ENCODE results near the gene PBX4.

Gene PBX4

GRCh38 chr19:19540064-19540714, 78.3 kb downstream of the PBX4 start:
- Histone ChIP-seq H3K36me3 (ENCODE audit: control insufficient read depth, insufficient read depth, low read length) (no peaks in the 10 kb centered on the region; the same call in 1 of the 2 replicates), H3K4me3 (replicated peaks; ENCODE audit: low read depth, low read length) (no peak overlapping the region), H3K27me3 (replicated peaks; ENCODE audit: control insufficient read depth, insufficient read depth, low read length) (no peaks in the 10 kb centered on the region)
- DNase-seq (ENCODE audit: extremely low read depth, insufficient read length), result peak; percentile 82
- TF ChIP-seq, protein P1, sequence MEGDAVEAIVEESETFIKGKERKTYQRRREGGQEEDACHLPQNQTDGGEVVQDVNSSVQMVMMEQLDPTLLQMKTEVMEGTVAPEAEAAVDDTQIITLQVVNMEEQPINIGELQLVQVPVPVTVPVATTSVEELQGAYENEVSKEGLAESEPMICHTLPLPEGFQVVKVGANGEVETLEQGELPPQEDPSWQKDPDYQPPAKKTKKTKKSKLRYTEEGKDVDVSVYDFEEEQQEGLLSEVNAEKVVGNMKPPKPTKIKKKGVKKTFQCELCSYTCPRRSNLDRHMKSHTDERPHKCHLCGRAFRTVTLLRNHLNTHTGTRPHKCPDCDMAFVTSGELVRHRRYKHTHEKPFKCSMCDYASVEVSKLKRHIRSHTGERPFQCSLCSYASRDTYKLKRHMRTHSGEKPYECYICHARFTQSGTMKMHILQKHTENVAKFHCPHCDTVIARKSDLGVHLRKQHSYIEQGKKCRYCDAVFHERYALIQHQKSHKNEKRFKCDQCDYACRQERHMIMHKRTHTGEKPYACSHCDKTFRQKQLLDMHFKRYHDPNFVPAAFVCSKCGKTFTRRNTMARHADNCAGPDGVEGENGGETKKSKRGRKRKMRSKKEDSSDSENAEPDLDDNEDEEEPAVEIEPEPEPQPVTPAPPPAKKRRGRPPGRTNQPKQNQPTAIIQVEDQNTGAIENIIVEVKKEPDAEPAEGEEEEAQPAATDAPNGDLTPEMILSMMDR (IDR thresholded peaks at IDR 0.05; ENCODE audit: insufficient read depth, low read length, poor library complexity, severe bottlenecking), result no peak

DNA sequence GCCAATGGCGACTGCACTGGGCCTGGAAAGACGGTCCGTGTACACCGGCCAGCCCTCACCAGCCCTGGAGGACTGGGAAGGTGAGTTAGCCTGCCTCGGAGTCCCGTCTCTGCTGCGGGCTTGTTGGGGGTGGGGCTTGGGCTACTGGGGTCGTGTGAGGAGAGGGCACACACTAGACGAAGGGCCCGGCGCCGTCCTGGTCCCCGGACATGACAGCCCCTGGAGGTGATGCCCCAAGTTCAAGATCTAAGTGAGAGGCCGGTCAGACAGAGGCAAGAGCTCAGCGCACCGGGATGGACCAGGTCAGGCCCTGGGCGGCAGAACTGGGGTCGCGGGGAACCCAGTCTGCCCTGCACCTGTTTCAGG, 78.8 kb downstream of the PBX4 start:
- TF ChIP-seq, protein P1 (IDR thresholded peaks at IDR 0.05; ENCODE audit: insufficient read depth, low read length, poor library complexity, severe bottlenecking), result no peak
- Histone ChIP-seq H3K27me3 (replicated peaks; ENCODE audit: control insufficient read depth, insufficient read depth, low read length) (no peaks in the 10 kb centered on the region), H3K36me3 (ENCODE audit: control insufficient read depth, insufficient read depth, low read length) (no peaks in the 10 kb centered on the region; the same call in none of the 2 replicates), H3K4me3 (replicated peaks; ENCODE audit: low read depth, low read length) (no peak overlapping the region)
- DNase-seq (ENCODE audit: extremely low read depth, insufficient read length), result no peak

GRCh38 chr19:19538785-19539166, 79.7 kb downstream of the PBX4 start:
- TF ChIP-seq, protein P1 (IDR thresholded peaks at IDR 0.05; ENCODE audit: insufficient read depth, low read length, poor library complexity, severe bottlenecking), result no peak
- Histone ChIP-seq H3K27me3 (replicated peaks; ENCODE audit: control insufficient read depth, insufficient read depth, low read length) (no peaks in the 10 kb centered on the region), H3K4me3 (replicated peaks; ENCODE audit: low read depth, low read length) (no peak overlapping the region), H3K36me3 (ENCODE audit: control insufficient read depth, insufficient read depth, low read length) (no peaks in the 10 kb centered on the region; the same call in none of the 2 replicates)
- DNase-seq (ENCODE audit: extremely low read depth, insufficient read length), result no peak

GRCh38 chr19:19538061-19538784, 80.3 kb downstream of the PBX4 start, which contains the start of gene CILP2:
Gene CILP2 (plus strand): TSS chr19:19538265. CDS start chr19:19538350, 85 bp downstream.
- Histone ChIP-seq H3K4me3 (replicated peaks; ENCODE audit: low read depth, low read length) (no peak within 1 kb of the TSS), H3K27me3 (replicated peaks; ENCODE audit: control insufficient read depth, insufficient read depth, low read length) (no peaks in the 10 kb centered on the region), H3K36me3 (ENCODE audit: control insufficient read depth, insufficient read depth, low read length) (no peaks in the 10 kb centered on the region; the same call in none of the 2 replicates)
- TF ChIP-seq, protein P1 (IDR thresholded peaks at IDR 0.05; ENCODE audit: insufficient read depth, low read length, poor library complexity, severe bottlenecking), result no peak
- DNase-seq (ENCODE audit: extremely low read depth, insufficient read length), result no peak

DNA sequence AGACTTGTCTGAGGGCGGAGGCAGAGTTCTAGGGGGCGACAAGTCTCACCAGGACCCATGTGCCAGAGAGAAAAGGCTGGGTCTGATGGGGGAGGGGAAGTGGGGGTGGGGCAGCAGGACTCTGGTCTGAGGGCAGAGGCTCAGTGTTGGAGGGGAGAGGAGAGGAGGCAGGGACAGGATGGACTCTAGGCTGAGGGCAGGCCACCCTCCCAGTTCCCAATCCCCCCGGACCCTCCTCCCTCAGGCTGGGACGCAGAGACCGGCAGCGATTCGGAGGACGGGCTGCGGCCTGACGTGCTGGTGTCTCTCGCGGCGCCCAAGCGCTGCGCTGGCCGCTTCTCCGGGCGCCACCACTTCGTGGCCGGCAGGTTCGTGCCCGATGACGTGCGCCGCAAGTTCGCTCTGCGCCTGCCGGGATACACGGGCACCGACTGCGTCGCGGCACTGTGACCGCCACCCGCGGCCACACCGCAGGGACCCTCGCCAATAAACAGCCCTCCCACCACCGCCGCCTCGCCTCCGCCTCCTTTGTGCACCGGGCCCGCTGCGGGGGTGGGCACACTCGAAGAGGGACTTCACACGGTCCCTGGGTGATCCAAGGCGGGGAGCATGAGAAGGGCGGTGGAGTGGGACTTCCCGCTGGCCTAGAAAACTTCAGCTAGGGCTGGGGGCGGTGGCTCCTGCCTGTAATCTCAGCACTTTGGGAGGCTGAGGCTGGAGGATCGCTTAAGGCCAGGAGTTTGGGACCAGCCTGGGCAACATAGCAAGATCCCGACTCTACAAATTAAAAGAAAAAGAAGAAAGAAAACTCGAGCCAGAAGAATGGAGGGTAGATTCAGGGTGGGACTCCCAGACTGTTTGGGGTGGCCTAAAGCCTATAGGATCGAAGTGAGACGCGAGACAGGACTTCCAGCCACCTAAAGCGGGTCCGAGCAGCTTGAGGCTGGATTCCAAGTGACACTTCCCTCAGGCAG, 81.1 kb downstream of the PBX4 start:
- H3K4me3 ChIP-seq (replicated peaks; ENCODE audit: low read depth, low read length), result no peak overlapping the region
- TF ChIP-seq, protein P1 (IDR thresholded peaks at IDR 0.05; ENCODE audit: insufficient read depth, low read length, poor library complexity, severe bottlenecking), result no peak

More for the DNA sequence above, 81.1 kb downstream of the PBX4 start:
- DNase-seq (ENCODE audit: extremely low read depth, insufficient read length), result no peak
- no peaks in the 10 kb centered on the region; the same call in none of the 2 replicates for H3K36me3 ChIP-seq (ENCODE audit: control insufficient read depth, insufficient read depth, low read length)
- no peaks in the 10 kb centered on the region for H3K27me3 ChIP-seq (replicated peaks; ENCODE audit: control insufficient read depth, insufficient read depth, low read length)
